Measurements from ENCODE around the gene FAAH.

The FAAH gene

GRCh38 chr1:46401154-46401913 lies 7.2 kb downstream of the FAAH start:
- DNase-seq: no peak

- no peak for DNase-seq
Observed at GRCh38 chr1:46401964-46402626, 8.0 kb downstream of the FAAH start.

GRCh38 chr1:46403916-46404315 lies 9.8 kb downstream of the FAAH start:
- DNase-seq: no peak

- DNase-seq: no peak
Observed at GRCh38 chr1:46404482-46405196, 10.5 kb downstream of the FAAH start.

GRCh38 chr1:46405197-46405555 lies 11.1 kb downstream of the FAAH start:
- DNase-seq: no peak

GRCh38 chr1:46405724-46406123 lies 11.6 kb downstream of the FAAH start:
- no peak for DNase-seq

- no peak for DNase-seq
Observed at GRCh38 chr1:46406881-46407608, 12.9 kb downstream of the FAAH start.

- DNase-seq: no peak
Observed at GRCh38 chr1:46407636-46408035, 13.5 kb downstream of the FAAH start.

GRCh38 chr1:46408356-46409062 lies 14.4 kb downstream of the FAAH start:
- DNase-seq: no peak

GRCh38 chr1:46409063-46409372 lies 14.9 kb downstream of the FAAH start:
- no peak for DNase-seq

- no peak for DNase-seq
Observed at GRCh38 chr1:46410156-46411009, 16.3 kb downstream of the FAAH start.

GRCh38 chr1:46411010-46411405 lies 16.9 kb downstream of the FAAH start:
- no peak for DNase-seq

GRCh38 chr1:46411601-46412341 lies 17.7 kb downstream of the FAAH start:
- no peak for DNase-seq

- DNase-seq: no peak
Observed at GRCh38 chr1:46412893-46413595, 18.9 kb downstream of the FAAH start.

- DNase-seq: peak; percentile 21
Observed at GRCh38 chr1:46413596-46413985, 19.5 kb downstream of the FAAH start.

GRCh38 chr1:46415514-46415913 lies 21.4 kb downstream of the FAAH start:
- no peak for DNase-seq

- DNase-seq: no peak
Observed at GRCh38 chr1:46418976-46419375, 24.9 kb downstream of the FAAH start.

- DNase-seq: no peak
Observed at GRCh38 chr1:46420533-46420915, 26.4 kb downstream of the FAAH start.

GRCh38 chr1:46421739-46422138 lies 27.6 kb downstream of the FAAH start:
- DNase-seq: no peak

- DNase-seq: peak; percentile 20
Observed at GRCh38 chr1:46422261-46422871, 28.2 kb downstream of the FAAH start.

Data from activated effector memory CD4-positive, alpha-beta T cell treated with Interleukin-2 at 50 U/mL for 16 hours (primary cell).